HEK293 (cell line): ENCODE results near the gene UBAP2L.

Experiments
- CTCF ChIA-PET: fragments of 350-600 bp; formaldehyde crosslinking; extraction: SDS; loops from one replicate; lab custom pipeline; 2021; ENCODE audit warnings: antibody characterized with exemption; lab: Yijun Ruan, JAX
- POLR2A ChIA-PET: fragments of 300-600 bp; formaldehyde crosslinking; extraction: SDS; loops from one replicate; lab custom pipeline; 2020; ENCODE audit warnings: antibody characterized with exemption, inconsistent platforms; lab: Yijun Ruan, JAX
- H3K27ac ChIP-seq: fragments of 200-500 bp; sonication (Bioruptor generic); 2 replicates; pipeline ENCODE4 v1.5.1; 2014; ENCODE audit warnings: low read depth, low read length, control low read depth, inconsistent platforms; ENCODE audit errors: extremely low read depth
- H3K36me3 ChIP-seq, 2 experiments: fragments of 200-500 bp in 1 of 2; sonication (Bioruptor generic) in 1 of 2; 1 replicate in 1 of 2; 2 replicates in 1 of 2; pipeline ENCODE4 v1.5.1; 2014 to 2017; ENCODE audit warnings: inconsistent platforms in 2 of 2, low read length in 2 of 2; ENCODE audit not compliant: control insufficient read depth in 2 of 2, insufficient read depth in 1 of 2
- H3K4me1 ChIP-seq: fragments of 200-500 bp; sonication (Bioruptor generic); 2 replicates; pipeline ENCODE4 v1.5.1; 2014; ENCODE audit warnings: mild to moderate bottlenecking, low read length, inconsistent platforms; ENCODE audit not compliant: control insufficient read depth, insufficient read depth
- H3K4me3 ChIP-seq: 2 replicates; pipeline ENCODE4 v1.5.1; 2011; ENCODE audit warnings: low read depth, mild to moderate bottlenecking, control low read depth, low read length, moderate library complexity
- H3K9me3 ChIP-seq: fragments of 200-500 bp; sonication (Bioruptor generic); 2 replicates; pipeline ENCODE4 v1.5.1; 2014; ENCODE audit warnings: low read depth, low read length, inconsistent platforms; ENCODE audit not compliant: control insufficient read depth, insufficient read depth
- EGR2 ChIP-seq: fragments of 450-650 bp; formaldehyde crosslinking; IDR thresholded peaks from 2 replicates; pipeline ENCODE4 v1.5.1; 2016; ENCODE audit warnings: low read depth, missing biosample characterization, missing genetic modification characterization
- FEZF1 ChIP-seq: fragments of 450-650 bp; formaldehyde crosslinking; IDR thresholded peaks from 2 replicates; pipeline ENCODE4 v1.5.1; 2016; ENCODE audit warnings: missing biosample characterization, missing genetic modification characterization
- ZFHX2 ChIP-seq: fragments of 450-650 bp; formaldehyde crosslinking; conservative IDR thresholded peaks from 2 replicates; pipeline ENCODE4 v1.5.1; 2016; ENCODE audit warnings: missing biosample characterization, missing genetic modification characterization
- ZNF132 ChIP-seq: fragments of 450-650 bp; formaldehyde crosslinking; IDR thresholded peaks from 2 replicates; pipeline ENCODE4 v1.5.1; 2017; ENCODE audit warnings: missing biosample characterization, missing genetic modification characterization, borderline replicate concordance
- ZNF140 ChIP-seq: fragments of 450-650 bp; formaldehyde crosslinking; IDR thresholded peaks from 2 replicates; pipeline ENCODE4 v1.5.1; 2016; ENCODE audit warnings: missing biosample characterization, missing genetic modification characterization
- ZNF266 ChIP-seq: fragments of 450-650 bp; formaldehyde crosslinking; IDR thresholded peaks from 2 replicates; pipeline ENCODE4 v1.5.1; 2016; ENCODE audit warnings: missing biosample characterization, missing genetic modification characterization, low read depth
- ZNF391 ChIP-seq: fragments of 450-650 bp; formaldehyde crosslinking; IDR thresholded peaks from 2 replicates; pipeline ENCODE4 v1.5.1; 2016; ENCODE audit warnings: low read depth, missing biosample characterization, missing genetic modification characterization, borderline replicate concordance
- ZNF510 ChIP-seq: fragments of 450-650 bp; formaldehyde crosslinking; IDR thresholded peaks from 2 replicates; pipeline ENCODE4 v1.5.1; 2018; ENCODE audit warnings: mild to moderate bottlenecking, missing genetic modification characterization, missing biosample characterization; ENCODE audit not compliant: insufficient replicate concordance
- ZNF558 ChIP-seq: fragments of 450-650 bp; formaldehyde crosslinking; IDR thresholded peaks from 2 replicates; pipeline ENCODE4 v1.5.1; 2016; ENCODE audit warnings: missing biosample characterization, missing genetic modification characterization
- ZNF571 ChIP-seq: fragments of 450-650 bp; formaldehyde crosslinking; IDR thresholded peaks from 2 replicates; pipeline ENCODE4 v1.5.0; 2017; ENCODE audit warnings: missing biosample characterization, missing genetic modification characterization
- ZNF623 ChIP-seq: fragments of 450-650 bp; formaldehyde crosslinking; IDR thresholded peaks from 2 replicates; pipeline ENCODE4 v1.5.1; 2016; ENCODE audit warnings: missing biosample characterization, missing genetic modification characterization
- ZNF624 ChIP-seq: fragments of 450-650 bp; formaldehyde crosslinking; IDR thresholded peaks from 2 replicates; pipeline ENCODE4 v1.5.1; 2017; ENCODE audit warnings: missing biosample characterization, missing genetic modification characterization
- ZNF626 ChIP-seq: fragments of 450-650 bp; sonication (Bioruptor Pico); formaldehyde crosslinking; IDR thresholded peaks from 2 replicates; pipeline ENCODE4 v1.5.1; 2018; ENCODE audit warnings: missing biosample characterization, missing genetic modification characterization, inconsistent platforms
- ZNF701 ChIP-seq: fragments of 450-650 bp; formaldehyde crosslinking; IDR thresholded peaks from 2 replicates; pipeline ENCODE4 v1.5.1; 2016; ENCODE audit warnings: missing biosample characterization, missing genetic modification characterization
- TF ChIP-seq, protein P1 (sequence below): fragments of 450-650 bp; formaldehyde crosslinking; IDR thresholded peaks from 2 replicates; pipeline ENCODE4 v1.5.1; 2016; ENCODE audit warnings: missing biosample characterization, missing genetic modification characterization
- TF ChIP-seq, protein P2 (sequence below): fragments of 450-650 bp; formaldehyde crosslinking; IDR thresholded peaks from 2 replicates; pipeline ENCODE4 v1.5.1; 2016; ENCODE audit warnings: missing biosample characterization, missing genetic modification characterization, borderline replicate concordance
- TF ChIP-seq, protein P3 (sequence below): fragments of 450-650 bp; formaldehyde crosslinking; IDR thresholded peaks from 2 replicates; pipeline ENCODE4 v1.5.1; 2017; ENCODE audit warnings: missing biosample characterization, mild to moderate bottlenecking, missing genetic modification characterization, moderate library complexity
- TF ChIP-seq, protein P4 (sequence below): fragments of 450-650 bp; formaldehyde crosslinking; IDR thresholded peaks from 2 replicates; pipeline ENCODE4 v1.5.1; 2016; ENCODE audit warnings: missing biosample characterization, missing genetic modification characterization
- TF ChIP-seq, protein P5 (sequence below): fragments of 450-650 bp; formaldehyde crosslinking; IDR thresholded peaks from 2 replicates; pipeline ENCODE4 v1.5.1; 2016; ENCODE audit warnings: missing biosample characterization, missing genetic modification characterization
- TF ChIP-seq, protein P6 (sequence below): fragments of 450-650 bp; formaldehyde crosslinking; IDR thresholded peaks from 2 replicates; pipeline ENCODE4 v1.5.1; 2016; ENCODE audit warnings: missing biosample characterization, missing genetic modification characterization

UBAP2L gene

DNA sequence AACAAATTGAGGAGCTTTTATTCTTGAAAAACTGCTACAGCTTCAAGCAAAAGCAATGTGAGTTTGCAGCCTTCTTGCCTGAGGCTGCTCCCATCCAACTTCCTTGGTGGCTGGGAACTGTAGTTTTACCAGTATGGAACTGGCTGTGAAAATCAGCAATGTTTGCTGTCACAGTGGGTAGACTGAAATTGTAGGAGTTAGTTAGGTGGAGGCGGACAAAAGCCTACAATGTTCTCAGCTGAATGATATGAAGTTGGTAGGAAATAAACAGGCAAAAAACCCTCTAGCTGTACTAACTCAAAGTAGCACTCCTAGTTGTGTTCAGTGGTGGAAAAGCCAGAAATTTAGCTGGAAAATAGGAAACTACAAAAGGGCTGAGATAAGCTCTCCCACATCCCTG is 70.2 kb downstream of the UBAP2L start:
- POLR2A ChIA-PET = no interaction called here
- H3K27ac ChIP-seq = no peak overlapping the region
- H3K4me1 ChIP-seq = no peaks in the 10 kb centered on the region
- no peaks in the 10 kb centered on the region for H3K9me3 ChIP-seq
- no peak overlapping the region for H3K4me3 ChIP-seq
- CTCF ChIA-PET = interaction anchor here (0.6 to 1.7 kb wide), 3 partner anchors 18 to 251 kb away, joined by 3 to 7 read pairs (median 4); no protein-coding TSS in a partner anchor
- H3K36me3 ChIP-seq = no peaks in the 10 kb centered on the region
- no peak for TF ChIP-seq ZNF571
- peak; percentile 74 for TF ChIP-seq EGR2
- TF ChIP-seq ZFHX2 (tag by site-specific recombination) = peak; percentile 61

DNA sequence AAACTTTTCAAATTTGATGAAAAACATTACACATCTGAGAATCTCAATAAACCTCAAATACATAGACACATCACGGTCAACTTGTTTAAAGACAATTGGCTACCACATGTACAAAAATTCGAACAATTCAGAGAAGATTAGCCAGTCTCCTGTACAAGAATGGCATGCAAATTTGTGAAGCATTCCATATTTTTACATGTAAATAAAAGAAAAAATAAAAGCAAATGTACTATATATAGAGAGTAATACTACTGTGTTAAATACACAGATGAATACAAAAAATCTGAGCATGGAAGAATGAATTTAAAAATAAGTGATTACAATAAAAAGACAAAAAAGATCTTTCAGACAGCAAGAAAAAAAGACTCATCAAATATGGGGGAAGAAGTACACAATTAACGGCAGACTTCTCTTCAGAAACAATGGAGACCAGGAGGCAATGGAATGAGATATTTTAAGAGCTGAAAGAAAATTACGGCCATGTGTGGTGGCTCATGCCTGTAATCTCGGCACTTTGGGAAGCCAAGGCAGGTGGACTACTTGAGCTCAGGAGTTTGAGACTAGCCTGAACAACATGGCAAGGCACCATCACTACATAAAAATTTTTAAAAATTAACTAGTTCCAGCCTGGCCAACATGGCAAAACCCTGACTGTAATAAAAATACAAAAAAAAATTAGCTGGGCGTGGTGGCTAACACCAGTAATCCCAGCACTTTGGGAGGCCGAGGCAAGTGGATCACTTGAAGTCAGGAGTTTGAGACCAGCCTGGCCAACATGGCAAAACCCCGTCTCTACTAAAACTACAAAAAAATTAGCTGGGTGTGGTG is 74.9 kb downstream of the UBAP2L start:
- Histone ChIP-seq H3K36me3 (no peaks in the 10 kb centered on the region), H3K4me1 (no peaks in the 10 kb centered on the region), H3K27ac (no peak overlapping the region), H3K4me3 (no peak overlapping the region), H3K9me3 (no peaks in the 10 kb centered on the region)
- POLR2A ChIA-PET = no interaction called here
- CTCF ChIA-PET = interaction anchor here (1.2 kb wide), 1 partner anchor 28 kb away, joined by 3 read pairs; no protein-coding TSS in a partner anchor
- TF ChIP-seq, protein P1, sequence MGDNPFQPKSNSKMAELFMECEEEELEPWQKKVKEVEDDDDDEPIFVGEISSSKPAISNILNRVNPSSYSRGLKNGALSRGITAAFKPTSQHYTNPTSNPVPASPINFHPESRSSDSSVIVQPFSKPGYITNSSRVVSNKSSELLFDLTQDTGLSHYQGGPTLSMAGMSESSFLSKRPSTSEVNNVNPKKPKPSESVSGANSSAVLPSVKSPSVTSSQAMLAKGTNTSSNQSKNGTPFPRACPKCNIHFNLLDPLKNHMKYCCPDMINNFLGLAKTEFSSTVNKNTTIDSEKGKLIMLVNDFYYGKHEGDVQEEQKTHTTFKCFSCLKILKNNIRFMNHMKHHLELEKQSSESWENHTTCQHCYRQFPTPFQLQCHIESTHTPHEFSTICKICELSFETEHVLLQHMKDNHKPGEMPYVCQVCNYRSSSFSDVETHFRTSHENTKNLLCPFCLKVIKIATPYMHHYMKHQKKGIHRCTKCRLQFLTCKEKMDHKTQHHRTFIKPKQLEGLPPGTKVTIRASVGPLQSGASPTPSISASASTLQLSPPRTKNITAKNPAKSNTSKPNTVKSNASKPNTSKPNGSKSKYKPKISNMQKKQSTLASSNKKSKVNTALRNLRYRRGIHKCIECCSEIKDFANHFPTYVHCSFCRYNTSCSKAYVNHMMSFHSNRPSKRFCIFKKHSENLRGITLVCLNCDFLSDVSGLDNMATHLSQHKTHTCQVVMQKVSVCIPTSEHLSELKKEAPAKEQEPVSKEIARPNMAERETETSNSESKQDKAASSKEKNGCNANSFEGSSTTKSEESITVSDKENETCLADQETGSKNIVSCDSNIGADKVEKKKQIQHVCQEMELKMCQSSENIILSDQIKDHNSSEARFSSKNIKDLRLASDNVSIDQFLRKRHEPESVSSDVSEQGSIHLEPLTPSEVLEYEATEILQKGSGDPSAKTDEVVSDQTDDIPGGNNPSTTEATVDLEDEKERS = peak; percentile 99
- TF ChIP-seq, protein P2, sequence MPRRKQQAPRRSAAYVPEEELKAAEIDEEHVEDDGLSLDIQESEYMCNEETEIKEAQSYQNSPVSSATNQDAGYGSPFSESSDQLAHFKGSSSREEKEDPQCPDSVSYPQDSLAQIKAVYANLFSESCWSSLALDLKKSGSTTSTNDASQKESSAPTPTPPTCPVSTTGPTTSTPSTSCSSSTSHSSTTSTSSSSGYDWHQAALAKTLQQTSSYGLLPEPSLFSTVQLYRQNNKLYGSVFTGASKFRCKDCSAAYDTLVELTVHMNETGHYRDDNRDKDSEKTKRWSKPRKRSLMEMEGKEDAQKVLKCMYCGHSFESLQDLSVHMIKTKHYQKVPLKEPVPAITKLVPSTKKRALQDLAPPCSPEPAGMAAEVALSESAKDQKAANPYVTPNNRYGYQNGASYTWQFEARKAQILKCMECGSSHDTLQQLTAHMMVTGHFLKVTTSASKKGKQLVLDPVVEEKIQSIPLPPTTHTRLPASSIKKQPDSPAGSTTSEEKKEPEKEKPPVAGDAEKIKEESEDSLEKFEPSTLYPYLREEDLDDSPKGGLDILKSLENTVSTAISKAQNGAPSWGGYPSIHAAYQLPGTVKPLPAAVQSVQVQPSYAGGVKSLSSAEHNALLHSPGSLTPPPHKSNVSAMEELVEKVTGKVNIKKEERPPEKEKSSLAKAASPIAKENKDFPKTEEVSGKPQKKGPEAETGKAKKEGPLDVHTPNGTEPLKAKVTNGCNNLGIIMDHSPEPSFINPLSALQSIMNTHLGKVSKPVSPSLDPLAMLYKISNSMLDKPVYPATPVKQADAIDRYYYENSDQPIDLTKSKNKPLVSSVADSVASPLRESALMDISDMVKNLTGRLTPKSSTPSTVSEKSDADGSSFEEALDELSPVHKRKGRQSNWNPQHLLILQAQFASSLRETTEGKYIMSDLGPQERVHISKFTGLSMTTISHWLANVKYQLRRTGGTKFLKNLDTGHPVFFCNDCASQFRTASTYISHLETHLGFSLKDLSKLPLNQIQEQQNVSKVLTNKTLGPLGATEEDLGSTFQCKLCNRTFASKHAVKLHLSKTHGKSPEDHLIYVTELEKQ (tag by site-specific recombination) = no peak
- TF ChIP-seq, protein P3, sequence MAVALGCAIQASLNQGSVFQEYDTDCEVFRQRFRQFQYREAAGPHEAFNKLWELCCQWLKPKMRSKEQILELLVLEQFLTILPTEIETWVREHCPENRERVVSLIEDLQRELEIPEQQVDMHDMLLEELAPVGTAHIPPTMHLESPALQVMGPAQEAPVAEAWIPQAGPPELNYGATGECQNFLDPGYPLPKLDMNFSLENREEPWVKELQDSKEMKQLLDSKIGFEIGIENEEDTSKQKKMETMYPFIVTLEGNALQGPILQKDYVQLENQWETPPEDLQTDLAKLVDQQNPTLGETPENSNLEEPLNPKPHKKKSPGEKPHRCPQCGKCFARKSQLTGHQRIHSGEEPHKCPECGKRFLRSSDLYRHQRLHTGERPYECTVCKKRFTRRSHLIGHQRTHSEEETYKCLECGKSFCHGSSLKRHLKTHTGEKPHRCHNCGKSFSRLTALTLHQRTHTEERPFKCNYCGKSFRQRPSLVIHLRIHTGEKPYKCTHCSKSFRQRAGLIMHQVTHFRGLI (tag by site-specific recombination) = no peak
- TF ChIP-seq, protein P4, sequence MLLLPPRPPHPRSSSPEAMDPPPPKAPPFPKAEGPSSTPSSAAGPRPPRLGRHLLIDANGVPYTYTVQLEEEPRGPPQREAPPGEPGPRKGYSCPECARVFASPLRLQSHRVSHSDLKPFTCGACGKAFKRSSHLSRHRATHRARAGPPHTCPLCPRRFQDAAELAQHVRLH (tag by site-specific recombination) = 0 out of 2 replicates have a peak, but pooled peaks have one; percentile 43
- no peak for TF ChIP-seq ZNF266
- 0 out of 2 replicates have a peak, but pooled peaks have one; percentile 33 for TF ChIP-seq ZNF558 (tag by site-specific recombination)
- no peak for TF ChIP-seq ZNF132 (tag by site-specific recombination)
- peak; percentile 60 for TF ChIP-seq ZNF510 (tag by site-specific recombination)
- TF ChIP-seq, protein P5, sequence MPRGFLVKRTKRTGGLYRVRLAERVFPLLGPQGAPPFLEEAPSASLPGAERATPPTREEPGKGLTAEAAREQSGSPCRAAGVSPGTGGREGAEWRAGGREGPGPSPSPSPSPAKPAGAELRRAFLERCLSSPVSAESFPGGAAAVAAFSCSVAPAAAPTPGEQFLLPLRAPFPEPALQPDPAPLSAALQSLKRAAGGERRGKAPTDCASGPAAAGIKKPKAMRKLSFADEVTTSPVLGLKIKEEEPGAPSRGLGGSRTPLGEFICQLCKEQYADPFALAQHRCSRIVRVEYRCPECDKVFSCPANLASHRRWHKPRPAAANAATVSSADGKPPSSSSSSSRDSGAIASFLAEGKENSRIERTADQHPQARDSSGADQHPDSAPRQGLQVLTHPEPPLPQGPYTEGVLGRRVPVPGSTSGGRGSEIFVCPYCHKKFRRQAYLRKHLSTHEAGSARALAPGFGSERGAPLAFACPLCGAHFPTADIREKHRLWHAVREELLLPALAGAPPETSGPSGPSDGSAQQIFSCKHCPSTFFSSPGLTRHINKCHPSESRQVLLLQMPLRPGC (tag by site-specific recombination) = no peak
- TF ChIP-seq ZNF626 (tag by site-specific recombination) = peak; percentile 97
- TF ChIP-seq ZNF623 (tag by site-specific recombination) = 0 out of 2 replicates have a peak, but pooled peaks have one; percentile 16
- TF ChIP-seq ZNF140 (tag by site-specific recombination) = no peak
- TF ChIP-seq, protein P6, sequence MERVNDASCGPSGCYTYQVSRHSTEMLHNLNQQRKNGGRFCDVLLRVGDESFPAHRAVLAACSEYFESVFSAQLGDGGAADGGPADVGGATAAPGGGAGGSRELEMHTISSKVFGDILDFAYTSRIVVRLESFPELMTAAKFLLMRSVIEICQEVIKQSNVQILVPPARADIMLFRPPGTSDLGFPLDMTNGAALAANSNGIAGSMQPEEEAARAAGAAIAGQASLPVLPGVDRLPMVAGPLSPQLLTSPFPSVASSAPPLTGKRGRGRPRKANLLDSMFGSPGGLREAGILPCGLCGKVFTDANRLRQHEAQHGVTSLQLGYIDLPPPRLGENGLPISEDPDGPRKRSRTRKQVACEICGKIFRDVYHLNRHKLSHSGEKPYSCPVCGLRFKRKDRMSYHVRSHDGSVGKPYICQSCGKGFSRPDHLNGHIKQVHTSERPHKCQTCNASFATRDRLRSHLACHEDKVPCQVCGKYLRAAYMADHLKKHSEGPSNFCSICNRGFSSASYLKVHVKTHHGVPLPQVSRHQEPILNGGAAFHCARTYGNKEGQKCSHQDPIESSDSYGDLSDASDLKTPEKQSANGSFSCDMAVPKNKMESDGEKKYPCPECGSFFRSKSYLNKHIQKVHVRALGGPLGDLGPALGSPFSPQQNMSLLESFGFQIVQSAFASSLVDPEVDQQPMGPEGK (tag by site-specific recombination) = no peak
- TF ChIP-seq ZNF624 (tag by site-specific recombination) = no peak
- peak; percentile 50; the same call in 1 of the 2 replicates for TF ChIP-seq ZNF391 (tag by site-specific recombination)
- no peak for TF ChIP-seq FEZF1 (tag by site-specific recombination)
- TF ChIP-seq ZNF701 = 0 out of 2 replicates have a peak, but pooled peaks have one; percentile 82
